HepG2 (cell line): ENCODE data around the gene COLGALT1. TPM values are rescaled to one million over a fixed set of nuclear protein-coding genes. Genes with fewer than 3 reads are reported as not detected.

ENCODE experiments used
- ATAC-seq: fragments of 200-7000 bp; cut with Tn5 transposase; 3 replicates; pipeline ENCODE4 v1.9.1; 2020; ENCODE audit warnings: mild to moderate bottlenecking, moderate library complexity
- BruUV-seq: library from RNA; stranded (reverse); fragments of 400-500 nt; replicated peaks from 2 replicates; lab custom pipeline; 2021; lab: Mats Ljungman, UMichigan
- CTCF ChIA-PET: fragments of 300-600 bp; formaldehyde crosslinking; extraction: SDS; loops from one replicate; lab custom pipeline; 2021; ENCODE audit warnings: low total read pairs, inconsistent platforms, low intra/inter-chr PET ratio; lab: Yijun Ruan, JAX
- POLR2A ChIA-PET: fragments of 350-600 bp; sonication (Branson Sonifier 250); formaldehyde crosslinking; loops from one replicate; lab custom pipeline; 2020; ENCODE audit warnings: antibody characterized with exemption, inconsistent platforms; lab: Yijun Ruan, JAX
- DNase-seq: peaks from one replicate; pipeline ENCODE4 v3.0.0-alpha.2; 2015; ENCODE audit warnings: low spot score
- FAIRE-seq: peaks from 3 replicates; lab custom pipeline; 2011; peaks lifted over from hg19 to GRCh38; lab: Jason Lieb, UNC
- H2AFZ ChIP-seq: one replicate; pipeline ENCODE4 v1.6.1; 2011; ENCODE audit warnings: low read length, inconsistent platforms
- H3K27ac ChIP-seq: fragments of 300-600 bp; 3 replicates; pipeline ENCODE4 v1.8.0; 2011; ENCODE audit warnings: mixed run types, mild to moderate bottlenecking, mixed read lengths, low read length, inconsistent platforms; ENCODE audit not compliant: insufficient read depth; ENCODE audit errors: extremely low read length
- H3K27me3 ChIP-seq, 2 experiments: fragments of 200-600 bp in 1 of 2; 2 replicates in 1 of 2; 3 replicates in 1 of 2; pipeline versions ENCODE4 v1.6.0 to v1.8.0; 2011; ENCODE audit warnings: low read length in 2 of 2, mild to moderate bottlenecking in 2 of 2, moderate library complexity in 2 of 2, inconsistent platforms in 1 of 2; ENCODE audit not compliant: insufficient read depth in 2 of 2, control insufficient read depth in 1 of 2
- H3K36me3 ChIP-seq, 2 experiments: fragments of 200-600 bp in 1 of 2; replicated peaks in 1 of 2; 2 replicates in 1 of 2; 3 replicates in 1 of 2; pipeline versions ENCODE4 v1.5.1 to v1.8.0; 2011; ENCODE audit warnings: low read length in 2 of 2, inconsistent platforms in 1 of 2; ENCODE audit not compliant: insufficient read depth in 2 of 2, control insufficient read depth in 1 of 2
- H3K4me1 ChIP-seq: 2 replicates; pipeline ENCODE4 v1.5.1; 2012; ENCODE audit warnings: low read length, inconsistent platforms; ENCODE audit not compliant: insufficient read depth
- H3K4me2 ChIP-seq: 2 replicates; pipeline ENCODE4 v1.6.0; 2011; ENCODE audit warnings: low read depth, low read length, inconsistent platforms
- H3K4me3 ChIP-seq, 3 experiments: fragments of 200-600 bp in 1 of 3; sonication (generic), shearing (Covaris generic) in 1 of 3; replicated peaks in 1 of 3; 2 replicates each; pipeline ENCODE4 v1.5.1; 2011 to 2016; ENCODE audit warnings: low read length in 3 of 3, inconsistent platforms in 2 of 3, low read depth in 2 of 3, mild to moderate bottlenecking in 2 of 3, control low read depth in 1 of 3, mixed read lengths in 1 of 3; ENCODE audit not compliant: insufficient read depth in 1 of 3
- H3K79me2 ChIP-seq: one replicate; pipeline ENCODE4 v1.6.1; 2011; ENCODE audit warnings: low read length, inconsistent platforms; ENCODE audit not compliant: insufficient read depth
- H3K9ac ChIP-seq: 2 replicates; pipeline ENCODE4 v1.6.0; 2011; ENCODE audit warnings: mild to moderate bottlenecking, low read depth, low read length, inconsistent platforms; ENCODE audit not compliant: insufficient read depth
- H3K9me3 ChIP-seq: 2 replicates; pipeline ENCODE4 v1.5.1; 2012; ENCODE audit warnings: mild to moderate bottlenecking, low read length
- H4K20me1 ChIP-seq: 2 replicates; pipeline ENCODE4 v1.6.0; 2011; ENCODE audit warnings: inconsistent platforms, mild to moderate bottlenecking, low read length, moderate library complexity; ENCODE audit not compliant: insufficient read depth
- CENPX ChIP-seq: sonication (generic); formaldehyde crosslinking; IDR thresholded peaks from 2 replicates; pipeline ENCODE4 v1.9.0; 2021; ENCODE audit warnings: mild to moderate bottlenecking, missing genetic modification reagents, moderate library complexity
- ETS1 ChIP-seq: sonication (generic); formaldehyde crosslinking; IDR thresholded peaks from 2 replicates; pipeline ENCODE4 v1.4.0; 2020; ENCODE audit warnings: missing genetic modification reagents
- FOXA3 ChIP-seq: IDR thresholded peaks from 2 replicates; pipeline ENCODE4 v1.6.1; 2016; ENCODE audit warnings: missing genetic modification reagents, missing compliant biosample characterization
- MEIS2 ChIP-seq: sonication (generic); formaldehyde crosslinking; IDR thresholded peaks from 2 replicates; pipeline ENCODE4 v1.9.0; 2021; ENCODE audit warnings: mild to moderate bottlenecking, missing genetic modification reagents
- MXD1 ChIP-seq: sonication (generic); formaldehyde crosslinking; IDR thresholded peaks from 2 replicates; pipeline ENCODE4 v1.4.0; 2020; ENCODE audit warnings: mild to moderate bottlenecking, missing genetic modification reagents
- NFATC3 ChIP-seq: sonication (generic); formaldehyde crosslinking; IDR thresholded peaks from 2 replicates; pipeline ENCODE4 v1.5.1; 2020; ENCODE audit warnings: mild to moderate bottlenecking, missing genetic modification reagents
- NR2F2 ChIP-seq: IDR thresholded peaks from 2 replicates; pipeline ENCODE4 v1.6.1; 2012; ENCODE audit warnings: low read depth, inconsistent platforms, borderline replicate concordance
- POGK ChIP-seq: sonication (generic); formaldehyde crosslinking; conservative IDR thresholded peaks from 2 replicates; pipeline ENCODE4 v1.8.0; 2022; ENCODE audit warnings: mild to moderate bottlenecking, moderate library complexity, missing genetic modification reagents
- RELA ChIP-seq: sonication (generic); formaldehyde crosslinking; IDR thresholded peaks from 2 replicates; pipeline ENCODE4 v1.4.0; 2020; ENCODE audit warnings: missing genetic modification reagents
- SIX4 ChIP-seq: sonication (generic); formaldehyde crosslinking; IDR thresholded peaks from 2 replicates; pipeline ENCODE4 v1.4.0; 2020; ENCODE audit warnings: missing genetic modification reagents
- TFDP2 ChIP-seq: sonication (generic); formaldehyde crosslinking; IDR thresholded peaks from 2 replicates; pipeline ENCODE4 v1.4.0; 2020; ENCODE audit warnings: missing genetic modification reagents
- ZNF253 ChIP-seq: sonication (generic); formaldehyde crosslinking; IDR thresholded peaks from 2 replicates; pipeline ENCODE4 v1.8.0; 2022; ENCODE audit warnings: mild to moderate bottlenecking, missing genetic modification reagents, borderline replicate concordance
- ZNF260 ChIP-seq: sonication (generic); formaldehyde crosslinking; IDR thresholded peaks from 2 replicates; pipeline ENCODE4 v1.4.0; 2020; ENCODE audit warnings: missing genetic modification reagents, low read depth, mild to moderate bottlenecking, borderline replicate concordance
- ZNF446 ChIP-seq: sonication (generic); formaldehyde crosslinking; IDR thresholded peaks from 2 replicates; pipeline ENCODE4 v1.5.0; 2020; ENCODE audit warnings: mild to moderate bottlenecking, missing genetic modification reagents
- ZNF572 ChIP-seq: sonication (generic); formaldehyde crosslinking; IDR thresholded peaks from 2 replicates; pipeline ENCODE4 v1.5.1; 2020; ENCODE audit warnings: mild to moderate bottlenecking, missing genetic modification reagents
- ZNF619 ChIP-seq: sonication (generic); formaldehyde crosslinking; IDR thresholded peaks from 2 replicates; pipeline ENCODE4 v1.4.0; 2020; ENCODE audit warnings: mild to moderate bottlenecking, missing genetic modification reagents
- ZNF772 ChIP-seq: sonication (generic); formaldehyde crosslinking; IDR thresholded peaks from 2 replicates; pipeline ENCODE4 v1.5.0; 2020; ENCODE audit warnings: mild to moderate bottlenecking, missing genetic modification reagents
- WGBS: methylation state at CpG from one replicate; pipeline ENCODE4 v1.1.6; 2017; ENCODE audit warnings: low lambda C conversion rate; 5-methylcytosine and 5-hydroxymethylcytosine counted together
- in situ Hi-C: cut with HindIII; loops from 2 replicates; pipeline ENCODE4 v1.10.0; 2017; ENCODE audit warnings: low pct_unique_long_range_greater_than_20kb; ENCODE audit not compliant: extremely low pct_ligation_motif_present
- intact Hi-C: fragments of 100-400 bp; cut with micrococcal nuclease; formaldehyde crosslinking; loops from one replicate; pipeline ENCODE4 v1.10.0; 2022; ENCODE audit not compliant: unreplicated experiment
- polyA plus RNA-seq, 8 experiments: library from polyadenylated mRNA; depleted of rRNA in 3 of 8; stranded (reverse) in 7 of 8; unstranded in 1 of 8; fragments of >200 nt; fragmentation: Illumina TruSeq in 4 of 8; extraction: Trizol in 4 of 8; gene quantifications; 2 replicates each; pipeline versions ENCODE4 v1.2.1 to v1.2.3, GENCODE V29; 2011 to 2016; ENCODE audit warnings: low read depth in 4 of 8, missing spikeins in 1 of 8, mixed read lengths in 1 of 8; ENCODE audit not compliant: insufficient read depth in 1 of 8
- total RNA-seq, 5 experiments: library from RNA; depleted of rRNA; stranded (reverse); fragments of >200 nt; fragmentation: Illumina TruSeq; extraction: Trizol; gene quantifications; 2 replicates each; pipeline ENCODE4 v1.2.3, GENCODE V29; 2016; ENCODE audit warnings: low read depth in 1 of 5

COLGALT1 gene
- total and polyA plus RNA-seq, 2 of the 13 experiments (the other 11 are each of a cell fraction or from before 2014, with no cell fraction given), result 58.0 to 211 TPM

GRCh38 chr19:17602872-17603510, 47.5 kb downstream of the COLGALT1 start (continued):
- TF ChIP-seq RELA (CRISPR knock-in tag), result no peak

GRCh38 chr19:17604372-17605025, 49.0 kb downstream of the COLGALT1 start:
- no TSS peak for BruUV-seq
- CTCF ChIA-PET, result no interaction called here
- intact Hi-C loops, result no loop called here
- TF ChIP-seq ZNF619 (CRISPR knock-in tag) (no peak), FOXA3 (CRISPR knock-in tag) (no peak), ZNF772 (CRISPR knock-in tag) (no peak), ZNF446 (CRISPR knock-in tag) (no peak), NR2F2 (no peak), NFATC3 (no peak), MXD1 (CRISPR knock-in tag) (no peak), ZNF260 (CRISPR knock-in tag) (no peak), ZNF253 (no peak), POGK (CRISPR knock-in tag) (no peak), CENPX (no peak), ETS1 (CRISPR knock-in tag) (no peak), MEIS2 (CRISPR knock-in tag) (no peak), TFDP2 (no peak), SIX4 (CRISPR knock-in tag) (no peak), ZNF572 (no peak)

More at GRCh38 chr19:17604372-17605025, 49.0 kb downstream of the COLGALT1 start:
- no peak overlapping the region for H3K27ac ChIP-seq
- no peaks in the 10 kb centered on the region for H4K20me1 ChIP-seq
- no peak overlapping the region for H3K4me3 ChIP-seq
- H3K27me3 ChIP-seq, result peaks cover 3 to 38% of the 10 kb centered on the region in 2 experiments; a peak in 3 of 5 replicates
- H2AFZ ChIP-seq, result no peak overlapping the region
- WGBS, result 14% methylated on average over 8 of the region's 8 CpGs
- POLR2A ChIA-PET, result interaction anchor here (0.6 kb wide), 1 partner anchor 188 kb away, joined by 4 read pairs; no protein-coding TSS in a partner anchor
- H3K4me1 ChIP-seq, result peaks cover 40% of the 10 kb centered on the region
- in situ Hi-C loops, result no loop called here
- H3K9me3 ChIP-seq, result no peaks in the 10 kb centered on the region
- no peak overlapping the region for H3K9ac ChIP-seq
- no peak for FAIRE-seq
- DNase-seq, result no peak
- ATAC-seq, result no peak
- no peak overlapping the region for H3K4me2 ChIP-seq
- H3K36me3 ChIP-seq, result no peaks in the 10 kb centered on the region
- H3K79me2 ChIP-seq, result no peaks in the 10 kb centered on the region
